Activated CD8-positive, alpha-beta T cell treated with anti-CD3 and anti-CD28 coated beads for 36 hours (primary cell): ENCODE data around the gene MRPL20. TPM values are rescaled to one million over a fixed set of nuclear protein-coding genes. Genes with fewer than 3 reads are reported as not detected.

Source experiments
- ATAC-seq: fragments of 200-7000 bp; cut with Tn5 transposase; one replicate; pipeline ENCODE4 v1.10.0; 2021; ENCODE audit warnings: mild to moderate bottlenecking, moderate library complexity
- CTCF ChIA-PET: fragments of 350-600 bp; sonication (Branson Sonifier 250); formaldehyde crosslinking; loops from one replicate; lab custom pipeline; 2021; ENCODE audit warnings: antibody characterized with exemption; lab: Charles Lee
- POLR2A ChIA-PET: fragments of 350-600 bp; sonication (Branson Sonifier 250); formaldehyde crosslinking; loops from one replicate; lab custom pipeline; 2021; ENCODE audit warnings: antibody characterized with exemption; lab: Charles Lee
- DNase-seq: peaks from one replicate; pipeline ENCODE4 v3.0.0-alpha.2; 2020
- H3K27ac Mint-ChIP-seq: one replicate; pipeline ENCODE4 v1.8.0; 2021; ENCODE audit warnings: mild to moderate bottlenecking, mixed read lengths
- H3K27me3 Mint-ChIP-seq: one replicate; pipeline ENCODE4 v1.8.0; 2021; ENCODE audit warnings: mixed read lengths
- H3K36me3 Mint-ChIP-seq: one replicate; pipeline ENCODE4 v1.8.0; 2021; ENCODE audit warnings: low read depth, mixed read lengths
- H3K4me1 Mint-ChIP-seq: one replicate; pipeline ENCODE4 v1.8.0; 2021; ENCODE audit warnings: low read depth, mixed read lengths
- H3K4me3 Mint-ChIP-seq: one replicate; pipeline ENCODE4 v1.8.0; 2021; ENCODE audit warnings: mild to moderate bottlenecking, moderate library complexity, mixed read lengths
- H3K9me3 Mint-ChIP-seq: one replicate; pipeline ENCODE4 v1.8.0; 2021; ENCODE audit warnings: mixed read lengths
- CTCF ChIP-seq: fragments of 200-600 bp; IDR thresholded peaks from one replicate; pipeline ENCODE4 v1.8.0; 2022; ENCODE audit warnings: antibody characterized with exemption, mild to moderate bottlenecking
- intact Hi-C: fragments of 100-400 bp; cut with micrococcal nuclease; formaldehyde crosslinking; loops from one replicate; pipeline ENCODE4 v1.10.0; 2022
- total RNA-seq, 2 experiments: library from RNA; stranded (reverse); gene quantifications; one replicate each; pipeline ENCODE4 v1.2.3, GENCODE V29; 2021

The MRPL20 gene
- total RNA-seq, 2 experiments from 2014 or later = 127 to 129 TPM

- intact Hi-C loops = no loop called here
- H3K27ac Mint-ChIP-seq = peak overlapping the region; percentile 96
- H3K27me3 Mint-ChIP-seq = no peaks in the 10 kb centered on the region
- H3K9me3 Mint-ChIP-seq = no peaks in the 10 kb centered on the region
- H3K4me3 Mint-ChIP-seq = peak overlapping the region; percentile 86
- CTCF ChIA-PET = interaction anchor here (1.0 to 5.3 kb wide), 4 partner anchors 22 to 260 kb away, joined by 3 to 40 read pairs (median 10); partner anchors contain the start of gene CCNL2
- POLR2A ChIA-PET = interaction anchor here (0.8 to 3.1 kb wide), 11 partner anchors 12 to 361 kb away, joined by 3 to 24 read pairs (median 4); partner anchors contain the start of genes CCNL2, ISG15 and MRPL20
- ATAC-seq = no peak
- peaks cover 9% of the 10 kb centered on the region for H3K36me3 Mint-ChIP-seq
- peaks cover 31% of the 10 kb centered on the region for H3K4me1 Mint-ChIP-seq
- no peak for TF ChIP-seq CTCF
- DNase-seq = no peak
Observed at GRCh38 chr1:1374589-1374928, 32.5 kb downstream of the MRPL20 start.

DNA sequence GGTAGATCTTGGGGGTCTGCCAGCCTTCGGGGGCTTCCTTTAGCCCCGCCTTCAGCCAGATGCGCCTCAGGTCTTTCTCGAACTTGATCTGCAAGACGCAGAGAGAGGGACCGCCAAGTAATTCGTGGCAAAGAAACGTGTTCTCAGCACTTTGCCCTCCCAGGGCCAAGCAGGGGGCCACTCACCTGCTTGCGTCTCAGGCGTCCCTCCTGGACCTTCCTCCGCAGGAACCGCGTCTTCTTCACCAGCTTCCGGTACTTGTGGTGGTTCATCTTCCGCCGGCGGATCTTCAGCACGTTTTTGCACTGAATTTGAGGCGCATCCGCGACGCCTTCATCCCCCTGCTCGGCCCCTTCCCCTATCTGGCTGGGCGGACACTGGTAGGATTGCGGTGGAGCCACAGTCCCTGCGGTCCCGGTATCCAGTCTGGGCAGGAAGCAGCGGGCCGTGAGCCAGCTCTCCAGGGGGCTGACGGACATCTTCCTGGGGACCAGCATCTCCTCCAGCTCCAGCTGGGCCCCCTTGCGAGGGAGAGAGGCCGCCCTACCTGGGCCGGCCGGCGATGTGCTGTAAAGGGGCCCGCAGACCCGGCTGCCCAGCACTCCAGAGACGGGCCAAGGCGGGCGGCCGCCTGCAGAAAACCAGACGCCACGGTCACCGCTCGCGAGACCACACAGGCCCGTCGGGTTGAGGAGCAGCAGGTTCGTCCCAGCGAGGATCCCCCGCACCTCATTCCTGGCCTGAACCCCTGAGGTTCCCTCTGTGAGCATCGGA lies 33.1 kb downstream of the MRPL20 start:
- no peak for TF ChIP-seq CTCF
- Mint-ChIP-seq H3K4me1 (peaks cover 31% of the 10 kb centered on the region), H3K27me3 (no peaks in the 10 kb centered on the region), H3K27ac (peak overlapping the region; percentile 96), H3K36me3 (peaks cover 9% of the 10 kb centered on the region), H3K9me3 (no peaks in the 10 kb centered on the region), H3K4me3 (peak overlapping the region; percentile 86)
- ChIA-PET POLR2A (interaction anchor here (0.9 to 3.1 kb wide), 7 partner anchors 12 to 361 kb away, joined by 3 to 24 read pairs (median 4); partner anchors contain the start of genes CCNL2, ISG15 and MRPL20), CTCF (interaction anchor here (1.0 to 5.3 kb wide), 5 partner anchors 21 to 341 kb away, joined by 3 to 40 read pairs (median 8); partner anchors contain the start of gene CCNL2)
- intact Hi-C loops = no loop called here
- DNase-seq = no peak
- no peak for ATAC-seq

DNA sequence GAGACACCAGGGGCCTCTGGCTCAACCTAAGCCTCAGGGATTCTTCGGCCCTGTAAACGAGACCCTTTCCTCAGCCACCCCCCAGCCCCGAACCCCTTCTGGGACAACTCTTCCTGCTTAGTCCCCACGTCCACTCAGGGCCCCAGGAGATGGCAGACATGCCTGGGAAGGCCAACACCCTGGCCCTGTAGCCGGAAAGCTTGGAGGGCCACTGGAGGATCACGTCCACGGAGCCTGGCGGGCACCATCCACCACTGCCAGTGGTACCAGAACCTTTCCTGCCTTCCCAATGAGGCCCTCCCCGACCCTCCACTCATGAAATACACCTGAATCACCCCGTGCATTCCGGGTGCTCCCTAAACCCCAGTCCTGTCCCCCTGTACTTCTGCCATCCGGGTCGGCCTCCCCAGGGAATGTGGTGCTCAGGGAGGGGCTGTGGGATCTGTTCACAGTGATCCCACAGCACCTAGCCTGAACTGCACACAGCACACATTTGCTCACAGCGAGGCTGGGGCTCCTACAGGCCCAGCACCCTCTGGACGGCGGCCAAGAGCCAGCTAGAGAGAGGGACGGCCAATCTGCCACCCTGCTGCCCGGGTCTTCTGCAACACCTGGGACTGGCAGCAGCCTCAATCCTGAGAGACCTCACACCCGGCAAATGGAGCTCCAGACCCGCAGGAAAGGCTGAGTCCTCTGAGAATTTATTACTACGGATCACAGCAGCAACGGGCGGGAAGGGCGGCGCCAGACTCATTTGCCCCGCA lies 33.9 kb downstream of the MRPL20 start:
- Mint-ChIP-seq H3K27ac (peak overlapping the region; percentile 16), H3K4me1 (peaks cover 31% of the 10 kb centered on the region), H3K4me3 (peak overlapping the region; percentile 86), H3K36me3 (peaks cover 9% of the 10 kb centered on the region), H3K27me3 (no peaks in the 10 kb centered on the region), H3K9me3 (no peaks in the 10 kb centered on the region)
- DNase-seq = no peak
- intact Hi-C loops = no loop called here
- no peak for ATAC-seq
- TF ChIP-seq CTCF = no peak
- ChIA-PET CTCF (interaction anchor here (0.7 to 5.3 kb wide), 16 partner anchors 15 to 340 kb away, joined by 3 to 40 read pairs (median 6); partner anchors contain the start of gene CCNL2), POLR2A (interaction anchor here (1.6 to 3.1 kb wide), 5 partner anchors 21 to 35 kb away, joined by 5 to 24 read pairs (median 9); partner anchors contain the start of genes CCNL2 and MRPL20)

DNA sequence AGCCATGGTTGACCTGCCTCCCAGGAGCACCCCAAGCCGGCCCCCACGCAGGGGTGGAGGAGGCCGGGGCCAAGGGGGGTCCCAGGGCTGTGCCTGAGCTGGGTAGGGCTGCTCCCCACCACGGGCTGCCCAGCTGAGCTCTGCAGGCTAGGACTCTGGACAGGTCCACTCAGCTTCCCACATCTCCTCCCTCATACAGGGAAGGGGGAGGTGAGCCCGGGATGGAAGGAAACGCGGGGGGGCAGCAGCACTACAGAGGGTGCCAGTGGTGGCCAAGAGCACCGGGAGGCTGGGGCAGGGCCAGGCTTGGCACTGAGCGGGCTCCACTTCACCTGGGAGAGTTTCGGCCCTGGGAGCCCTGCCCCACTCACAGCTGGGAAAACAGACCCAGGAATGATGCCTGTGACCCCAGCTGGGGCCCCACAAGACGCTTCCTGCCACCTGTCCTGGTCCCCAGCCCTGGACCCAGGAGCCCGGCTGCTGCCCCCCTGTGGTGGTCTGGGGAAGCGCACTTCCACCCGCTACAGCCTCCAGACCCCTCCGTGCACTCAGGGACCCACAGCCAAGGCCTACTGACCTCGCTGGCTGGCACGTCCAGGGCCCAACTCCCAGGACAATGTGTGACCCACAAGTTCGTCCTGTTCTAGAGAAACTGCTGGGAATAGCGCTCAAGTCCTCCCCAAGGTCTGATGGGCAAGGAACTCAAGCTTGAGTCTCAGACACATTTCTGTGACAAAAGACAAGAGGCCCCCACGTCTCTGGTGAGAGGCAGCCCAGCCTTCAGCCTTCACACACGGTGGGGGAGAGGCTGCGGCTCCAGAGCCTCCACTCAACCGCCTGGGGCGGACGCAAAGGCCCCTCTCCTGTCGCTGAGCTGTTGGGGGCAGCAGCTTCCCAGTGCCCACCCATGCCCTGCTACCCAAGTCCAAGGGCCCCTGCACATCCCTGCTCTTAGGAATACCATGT lies 35.1 kb downstream of the MRPL20 start:
- DNase-seq (peak; percentile 88), ATAC-seq (peak; percentile 50)
- H3K27ac Mint-ChIP-seq = peak overlapping the region; percentile 38
- H3K27me3 Mint-ChIP-seq = no peaks in the 10 kb centered on the region
- H3K9me3 Mint-ChIP-seq = no peaks in the 10 kb centered on the region
- ChIA-PET POLR2A (interaction anchor here (0.9 to 2.0 kb wide), 13 partner anchors 14 to 594 kb away, joined by 3 to 11 read pairs (median 4); partner anchors contain the start of genes MRPL20 and MXRA8), CTCF (interaction anchor here (0.6 to 5.3 kb wide), 32 partner anchors 11 to 388 kb away, joined by 3 to 40 read pairs (median 4); partner anchors contain the start of gene CCNL2)
- H3K4me3 Mint-ChIP-seq = peak overlapping the region; percentile 36
- TF ChIP-seq CTCF = peak; percentile 94
- H3K36me3 Mint-ChIP-seq = peaks cover 9% of the 10 kb centered on the region
- peaks cover 31% of the 10 kb centered on the region for H3K4me1 Mint-ChIP-seq
- intact Hi-C loops = no loop called here
